A549 (cell line): Measurements from ENCODE around the gene KCNK16. TPM values are rescaled to one million over a fixed set of nuclear protein-coding genes. Genes with fewer than 3 reads are reported as not detected.

Experiments used
- ATAC-seq, 2 experiments: fragments of 200-7000 bp in 1 of 2; fragments of >200 bp in 1 of 2; cut with Nextera tagmentation in 1 of 2; cut with Tn5 transposase in 1 of 2; 3 replicates each; pipeline versions ENCODE4 v1.8.0 to v1.9.1; 2018 to 2020; ENCODE audit warnings: mild to moderate bottlenecking in 1 of 2, moderate library complexity in 1 of 2
- CTCF ChIA-PET: fragments of 300-600 bp; sonication (Branson Sonifier 250); formaldehyde crosslinking; extraction: SDS; loops from one replicate; lab custom pipeline; 2021; ENCODE audit warnings: antibody characterized with exemption, inconsistent platforms; lab: Yijun Ruan, JAX
- POLR2A ChIA-PET: fragments of 350-600 bp; formaldehyde crosslinking; extraction: SDS; loops from one replicate; lab custom pipeline; 2021; ENCODE audit warnings: antibody characterized with exemption, inconsistent platforms; lab: Yijun Ruan, JAX
- DNase-seq, 2 experiments: peaks; one replicate each; pipeline versions ENCODE4 v3.0.0 to v3.0.0-alpha.2; 2011 to 2016; ENCODE audit warnings: low read depth in 1 of 2, low spot score in 1 of 2
- FAIRE-seq: peaks from 2 replicates; lab custom pipeline; 2011; peaks lifted over from hg19 to GRCh38; lab: Jason Lieb, UNC
- H3K27ac ChIP-seq, 2 experiments: fragments of >200 bp; sonication (Bioruptor Twin); formaldehyde crosslinking; 3 replicates each; pipeline ENCODE4 v1.5.1; 2016 to 2017
- H3K4me1 ChIP-seq: fragments of >200 bp; sonication (Bioruptor Twin); formaldehyde crosslinking; 3 replicates; pipeline ENCODE4 v1.6.1; 2016
- H3K4me2 ChIP-seq: fragments of >200 bp; sonication (Bioruptor Twin); formaldehyde crosslinking; 3 replicates; pipeline ENCODE4 v1.6.1; 2016
- H3K4me3 ChIP-seq: fragments of >200 bp; sonication (Bioruptor Twin); formaldehyde crosslinking; 3 replicates; pipeline ENCODE4 v1.5.1; 2016
- H3K9me3 ChIP-seq: fragments of >200 bp; sonication (Bioruptor Twin); formaldehyde crosslinking; 3 replicates; pipeline ENCODE4 v1.6.1; 2016
- CHD4 ChIP-seq: fragments of 200-600 bp; sonication (generic); IDR thresholded peaks from 2 replicates; pipeline ENCODE4 v1.6.1; 2016; ENCODE audit warnings: antibody characterized with exemption, mild to moderate bottlenecking, borderline replicate concordance
- ESRRA ChIP-seq: fragments of 150-350 bp; IDR thresholded peaks from 2 replicates; pipeline ENCODE4 v1.6.1; 2014; ENCODE audit warnings: mild to moderate bottlenecking, low read length, borderline replicate concordance
- HOXA7 ChIP-seq: fragments of 250-450 bp; sonication (Bioruptor Pico); IDR thresholded peaks from 2 replicates; pipeline ENCODE4 v1.5.0; 2020; ENCODE audit warnings: mild to moderate bottlenecking, moderate library complexity
- HOXB5 ChIP-seq: fragments of 250-450 bp; sonication (Bioruptor Pico); IDR thresholded peaks from 2 replicates; pipeline ENCODE4 v1.5.0; 2020; ENCODE audit warnings: mild to moderate bottlenecking, moderate library complexity
- JUN ChIP-seq, 2 experiments: fragments of >200 bp; sonication (Bioruptor Twin); formaldehyde crosslinking; IDR thresholded peaks; 2 replicates in 1 of 2; 3 replicates in 1 of 2; pipeline ENCODE4 v1.6.1; 2016 to 2017
- JUNB ChIP-seq: fragments of >200 bp; sonication (Bioruptor Twin); formaldehyde crosslinking; IDR thresholded peaks from 2 replicates; pipeline ENCODE4 v1.6.1; 2016
- KDM1A ChIP-seq: fragments of 200-600 bp; sonication (generic); IDR thresholded peaks from 2 replicates; pipeline ENCODE4 v1.6.1; 2016; ENCODE audit warnings: low read depth, mild to moderate bottlenecking
- KDM5A ChIP-seq: fragments of 200-600 bp; sonication (generic); IDR thresholded peaks from 2 replicates; pipeline ENCODE4 v1.6.1; 2016; ENCODE audit warnings: antibody characterized with exemption, mild to moderate bottlenecking
- MYC ChIP-seq: IDR thresholded peaks from 2 replicates; pipeline ENCODE4 v1.6.1; 2012; ENCODE audit warnings: mild to moderate bottlenecking, inconsistent platforms, low read length, improper control_type of control experiment, borderline replicate concordance
- PHF8 ChIP-seq: fragments of 200-600 bp; sonication (generic); IDR thresholded peaks from 2 replicates; pipeline ENCODE4 v1.6.1; 2016; ENCODE audit warnings: low read depth, mild to moderate bottlenecking, antibody characterized with exemption, moderate library complexity, borderline replicate concordance
- POLR2A ChIP-seq: IDR thresholded peaks from 2 replicates; pipeline ENCODE4 v1.6.1; 2012; ENCODE audit warnings: mild to moderate bottlenecking, low read length
- RAD21 ChIP-seq, 2 experiments: fragments of >200 bp in 1 of 2; sonication (Bioruptor Twin) in 1 of 2; formaldehyde crosslinking in 1 of 2; IDR thresholded peaks in 1 of 2; conservative IDR thresholded peaks in 1 of 2; 2 replicates in 1 of 2; 3 replicates in 1 of 2; pipeline ENCODE4 v1.6.1; 2012 to 2018; ENCODE audit warnings: inconsistent platforms in 1 of 2
- RARB ChIP-seq: fragments of 250-450 bp; sonication (Bioruptor Pico); IDR thresholded peaks from 2 replicates; pipeline ENCODE4 v1.8.0; 2021; ENCODE audit warnings: mild to moderate bottlenecking, moderate library complexity
- SMC3 ChIP-seq: fragments of >200 bp; sonication (Bioruptor Twin); formaldehyde crosslinking; IDR thresholded peaks from 3 replicates; pipeline ENCODE4 v1.6.1; 2018; ENCODE audit warnings: inconsistent platforms
- TFCP2L1 ChIP-seq: fragments of 250-450 bp; sonication (Bioruptor Pico); IDR thresholded peaks from 2 replicates; pipeline ENCODE4 v1.5.0; 2021; ENCODE audit warnings: mild to moderate bottlenecking
- TP53 ChIP-seq: fragments of 250-450 bp; sonication (Bioruptor Pico); IDR thresholded peaks from 2 replicates; pipeline ENCODE4 v1.5.0; 2021; ENCODE audit warnings: mild to moderate bottlenecking, moderate library complexity
- ZC3H11A ChIP-seq: fragments of 450-650 bp; IDR thresholded peaks from 2 replicates; pipeline ENCODE4 v1.6.1; 2014; ENCODE audit warnings: antibody characterized with exemption, mild to moderate bottlenecking
- ZNF302 ChIP-seq: fragments of 250-450 bp; sonication (Bioruptor Pico); IDR thresholded peaks from 2 replicates; pipeline ENCODE4 v1.9.0; 2021; ENCODE audit warnings: inconsistent platforms, mild to moderate bottlenecking, moderate library complexity
- WGBS: methylation state at CpG from one replicate; pipeline ENCODE4 v1.1.6; 2017; ENCODE audit errors: missing lambda C conversion rate; 5-methylcytosine and 5-hydroxymethylcytosine counted together
- polyA plus RNA-seq, 4 experiments: library from polyadenylated mRNA; depleted of rRNA in 3 of 4; stranded (reverse); fragments of >200 nt; fragmentation: RNase III in 1 of 4; extraction: RNeasy Plus Mini Kit Qiagen cat#74134 plus additional on column Dnase treatment in 1 of 4; gene quantifications; 2 replicates in 3 of 4; 3 replicates in 1 of 4; pipeline ENCODE4 v1.2.3, GENCODE V29; 2011 to 2017
- TF ChIP-seq, protein P1 (sequence below): IDR thresholded peaks from 2 replicates; pipeline ENCODE4 v1.6.1; 2012
- TF ChIP-seq, protein P2 (sequence below): fragments of >200 bp; sonication (Bioruptor Twin); formaldehyde crosslinking; IDR thresholded peaks from 3 replicates; pipeline ENCODE4 v1.5.1; 2016
- TF ChIP-seq, protein P3 (sequence below): IDR thresholded peaks from 2 replicates; pipeline ENCODE4 v1.6.1; 2012
- TF ChIP-seq, protein P4 (sequence below): fragments of 200-600 bp; sonication (generic); IDR thresholded peaks from 2 replicates; pipeline ENCODE4 v1.6.1; 2016; ENCODE audit warnings: antibody characterized with exemption, mild to moderate bottlenecking, moderate library complexity

KCNK16 gene
- polyA plus RNA-seq, 2 of the 4 experiments (the other 2 are of a cell fraction) = not detected

DNA sequence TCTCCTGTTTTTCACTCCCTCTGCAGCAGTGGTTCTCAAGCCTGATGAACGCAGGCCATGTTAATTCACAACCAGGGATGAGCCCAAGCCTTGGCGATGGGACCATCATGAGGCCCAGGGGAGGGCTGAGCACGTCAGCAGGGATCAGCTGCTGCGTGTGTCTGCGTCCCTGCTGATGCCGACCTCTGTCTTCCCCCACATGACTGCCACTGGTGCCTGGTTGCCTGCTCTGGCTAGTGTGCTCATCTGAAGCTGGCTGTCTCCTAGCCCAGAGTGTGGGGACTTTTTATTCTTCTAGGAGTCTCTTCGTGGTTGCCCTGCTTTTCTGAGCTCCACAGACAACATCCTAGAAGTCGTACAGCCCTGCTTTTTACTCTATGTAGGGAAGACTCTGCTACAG is 40.8 kb upstream of the KCNK16 start:
- Histone ChIP-seq H3K9me3 (no peaks in the 10 kb centered on the region), H3K4me2 (no peak overlapping the region), H3K27ac (no peak overlapping the region), H3K4me3 (no peak overlapping the region), H3K4me1 (no peaks in the 10 kb centered on the region)
- no peak for ATAC-seq
- TF ChIP-seq ZNF302 (CRISPR knock-in tag) (no peak), ZC3H11A (no peak), RAD21 (conservative IDR thresholded peaks at IDR 0.05 in 1 of 2, IDR thresholded peaks at IDR 0.05 in 1 of 2) (no peak)
- WGBS = 57% methylated on average over 8 of the region's 8 CpGs
- FAIRE-seq = no peak
- DNase-seq = no peak
- ChIA-PET POLR2A (no interaction called here), CTCF (interaction anchor here (0.7 to 3.5 kb wide), 5 partner anchors 7 to 530 kb away, joined by 3 to 12 read pairs (median 7); partner anchors contain the start of gene DAAM2)

DNA sequence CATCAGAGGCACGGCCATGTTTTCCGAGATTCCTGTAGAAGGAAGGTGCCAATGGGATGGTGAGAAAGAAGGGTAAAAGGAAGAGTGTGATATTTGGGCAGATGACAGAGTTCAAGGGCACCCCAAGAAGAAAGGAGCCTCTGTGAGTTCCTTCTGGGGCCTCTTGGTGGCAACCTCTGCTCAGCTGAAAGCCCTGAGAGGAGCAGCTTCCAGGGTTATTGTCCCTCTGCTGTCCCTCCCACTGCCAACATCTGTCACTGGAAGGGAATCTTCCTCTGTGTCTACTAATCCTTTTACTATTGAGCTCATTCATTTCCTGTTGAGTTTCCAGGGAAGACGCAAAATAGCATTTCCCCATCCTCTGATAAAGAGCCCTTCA is 40.0 kb upstream of the KCNK16 start:
- 33% methylated on average over 3 of the region's 3 CpGs for WGBS
- H3K4me3 ChIP-seq = no peak overlapping the region
- no peak overlapping the region for H3K27ac ChIP-seq
- H3K9me3 ChIP-seq = no peaks in the 10 kb centered on the region
- ChIA-PET POLR2A (no interaction called here), CTCF (interaction anchor here (0.7 to 3.5 kb wide), 12 partner anchors 8 to 761 kb away, joined by 3 to 12 read pairs (median 3); partner anchors contain the start of gene DAAM2)
- no peak for TF ChIP-seq CHD4
- 0 out of 5 replicates have a peak, but pooled peaks of 1 of the 2 experiments have one; percentile 20 for TF ChIP-seq RAD21 (conservative IDR thresholded peaks at IDR 0.05 in 1 of 2, IDR thresholded peaks at IDR 0.05 in 1 of 2)
- peak; percentile 61 to 62; a peak in 4 of 6 replicates for ATAC-seq
- no peak for DNase-seq
- no peak overlapping the region for H3K4me2 ChIP-seq
- no peak for FAIRE-seq
- H3K4me1 ChIP-seq = no peaks in the 10 kb centered on the region

DNA sequence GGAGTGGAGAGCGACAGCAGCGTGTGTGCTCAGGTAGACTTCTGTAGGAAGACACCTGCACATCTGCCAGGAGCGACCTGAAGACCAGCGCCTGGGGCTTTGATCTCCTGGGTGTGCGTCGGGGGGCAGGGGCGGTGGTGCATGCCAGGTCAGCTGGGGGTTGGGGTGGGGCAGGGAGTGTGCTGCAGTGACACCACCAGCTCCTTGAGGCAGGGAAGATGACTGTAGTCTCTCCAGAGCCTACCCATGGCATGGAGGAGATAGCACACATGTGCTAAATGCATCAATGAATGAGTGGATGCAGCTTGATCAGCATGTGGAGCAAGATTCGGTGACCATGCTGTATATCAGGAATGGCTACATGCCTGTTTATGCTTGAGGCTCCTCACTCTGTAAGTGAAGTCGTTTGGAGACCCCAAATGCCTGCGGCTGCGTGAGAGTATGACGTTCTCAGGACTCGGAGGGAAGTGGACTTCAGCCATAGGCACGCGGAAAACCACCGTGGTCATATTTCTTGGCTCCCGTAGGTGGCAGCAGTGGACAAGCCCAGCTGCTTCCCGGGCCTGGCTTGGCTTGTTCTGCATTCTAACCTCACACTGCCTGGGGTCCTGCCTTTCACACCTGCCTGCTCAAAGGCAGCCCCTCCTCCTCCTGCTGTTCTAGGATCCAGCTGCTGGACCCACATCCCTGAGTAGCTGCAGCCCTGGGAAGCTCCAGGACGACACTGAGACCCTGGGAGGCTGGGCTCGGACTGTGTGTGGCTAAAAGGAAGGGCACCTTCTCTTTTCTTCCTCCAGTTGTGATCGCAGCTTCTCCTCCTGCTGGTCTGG is 39.4 kb upstream of the KCNK16 start:
- Histone ChIP-seq H3K4me2 (peak overlapping the region; percentile 62; the same call in 2 of the 3 replicates), H3K4me1 (no peaks in the 10 kb centered on the region), H3K27ac (no peak overlapping the region), H3K9me3 (no peaks in the 10 kb centered on the region), H3K4me3 (no peak overlapping the region)
- peak; percentile 89 to 96 for ATAC-seq
- TF ChIP-seq POLR2A (no peak), RAD21 (conservative IDR thresholded peaks at IDR 0.05 in 1 of 2, IDR thresholded peaks at IDR 0.05 in 1 of 2) (peak; percentile 60 to 72), JUN (IDR thresholded peaks at IDR 0.05) (no peak), CHD4 (no peak), SMC3 (peak; percentile 33; the same call in 2 of the 3 replicates)
- TF ChIP-seq, protein P1, sequence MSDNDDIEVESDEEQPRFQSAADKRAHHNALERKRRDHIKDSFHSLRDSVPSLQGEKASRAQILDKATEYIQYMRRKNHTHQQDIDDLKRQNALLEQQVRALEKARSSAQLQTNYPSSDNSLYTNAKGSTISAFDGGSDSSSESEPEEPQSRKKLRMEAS = no peak
- TF ChIP-seq, protein P2, sequence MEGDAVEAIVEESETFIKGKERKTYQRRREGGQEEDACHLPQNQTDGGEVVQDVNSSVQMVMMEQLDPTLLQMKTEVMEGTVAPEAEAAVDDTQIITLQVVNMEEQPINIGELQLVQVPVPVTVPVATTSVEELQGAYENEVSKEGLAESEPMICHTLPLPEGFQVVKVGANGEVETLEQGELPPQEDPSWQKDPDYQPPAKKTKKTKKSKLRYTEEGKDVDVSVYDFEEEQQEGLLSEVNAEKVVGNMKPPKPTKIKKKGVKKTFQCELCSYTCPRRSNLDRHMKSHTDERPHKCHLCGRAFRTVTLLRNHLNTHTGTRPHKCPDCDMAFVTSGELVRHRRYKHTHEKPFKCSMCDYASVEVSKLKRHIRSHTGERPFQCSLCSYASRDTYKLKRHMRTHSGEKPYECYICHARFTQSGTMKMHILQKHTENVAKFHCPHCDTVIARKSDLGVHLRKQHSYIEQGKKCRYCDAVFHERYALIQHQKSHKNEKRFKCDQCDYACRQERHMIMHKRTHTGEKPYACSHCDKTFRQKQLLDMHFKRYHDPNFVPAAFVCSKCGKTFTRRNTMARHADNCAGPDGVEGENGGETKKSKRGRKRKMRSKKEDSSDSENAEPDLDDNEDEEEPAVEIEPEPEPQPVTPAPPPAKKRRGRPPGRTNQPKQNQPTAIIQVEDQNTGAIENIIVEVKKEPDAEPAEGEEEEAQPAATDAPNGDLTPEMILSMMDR = peak; percentile 45
- DNase-seq = peak; percentile 51 to 53
- no peak for FAIRE-seq
- ChIA-PET POLR2A (no interaction called here), CTCF (interaction anchor here (0.6 to 3.5 kb wide), 14 partner anchors 8 to 1666 kb away, joined by 3 to 12 read pairs (median 3); no protein-coding TSS in a partner anchor)
- 49% methylated on average over 7 of the region's 21 CpGs for whole genome bisulfite sequencing

DNA sequence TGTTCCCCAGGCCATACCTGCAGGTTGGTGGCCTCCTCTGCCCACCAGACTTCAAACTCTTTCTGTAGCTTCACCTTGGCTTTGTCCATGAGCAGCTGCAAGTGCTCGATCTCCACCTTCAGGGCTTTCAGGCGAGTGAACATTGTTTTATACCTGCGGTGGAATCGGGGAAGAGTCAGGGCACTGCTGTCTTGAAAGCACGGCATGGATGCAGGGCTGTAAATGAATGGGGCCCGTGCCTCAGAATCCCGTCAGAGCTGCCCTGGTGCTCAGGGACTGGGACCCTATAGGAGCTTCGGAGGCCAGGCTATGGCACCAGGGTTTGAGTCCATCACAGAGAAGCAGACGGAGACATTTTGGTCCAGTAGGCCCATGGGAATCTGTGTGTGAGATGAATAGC is 37.9 kb upstream of the KCNK16 start:
- ATAC-seq = no peak
- H3K4me3 ChIP-seq = no peak overlapping the region
- ChIA-PET POLR2A (no interaction called here), CTCF (interaction anchor here (1.1 to 1.9 kb wide), 2 partner anchors 41 to 1668 kb away, joined by 3 to 4 read pairs; no protein-coding TSS in a partner anchor)
- H3K4me1 ChIP-seq = no peaks in the 10 kb centered on the region
- no peak overlapping the region for H3K4me2 ChIP-seq
- H3K27ac ChIP-seq = no peak overlapping the region
- H3K9me3 ChIP-seq = no peaks in the 10 kb centered on the region
- no peak for DNase-seq
- 38% methylated on average over 4 of the region's 9 CpGs for WGBS
- no peak for FAIRE-seq
- no peak for TF ChIP-seq HOXB5 (CRISPR knock-in tag)
- TF ChIP-seq ESRRA = no peak
- TF ChIP-seq TFCP2L1 (CRISPR knock-in tag) = no peak
- no peak for TF ChIP-seq PHF8
- TF ChIP-seq, protein P3, sequence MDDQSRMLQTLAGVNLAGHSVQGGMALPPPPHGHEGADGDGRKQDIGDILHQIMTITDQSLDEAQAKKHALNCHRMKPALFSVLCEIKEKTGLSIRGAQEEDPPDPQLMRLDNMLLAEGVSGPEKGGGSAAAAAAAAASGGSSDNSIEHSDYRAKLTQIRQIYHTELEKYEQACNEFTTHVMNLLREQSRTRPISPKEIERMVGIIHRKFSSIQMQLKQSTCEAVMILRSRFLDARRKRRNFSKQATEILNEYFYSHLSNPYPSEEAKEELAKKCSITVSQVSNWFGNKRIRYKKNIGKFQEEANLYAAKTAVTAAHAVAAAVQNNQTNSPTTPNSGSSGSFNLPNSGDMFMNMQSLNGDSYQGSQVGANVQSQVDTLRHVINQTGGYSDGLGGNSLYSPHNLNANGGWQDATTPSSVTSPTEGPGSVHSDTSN = no peak
- no peak for TF ChIP-seq RARB (CRISPR knock-in tag)
- no peak for TF ChIP-seq MYC
- no peak for TF ChIP-seq JUNB
- no peak for TF ChIP-seq KDM5A
- TF ChIP-seq HOXA7 (CRISPR knock-in tag) = no peak
- TF ChIP-seq KDM1A = no peak
- TF ChIP-seq JUN (IDR thresholded peaks at IDR 0.05) = no peak
- TF ChIP-seq, protein P4, sequence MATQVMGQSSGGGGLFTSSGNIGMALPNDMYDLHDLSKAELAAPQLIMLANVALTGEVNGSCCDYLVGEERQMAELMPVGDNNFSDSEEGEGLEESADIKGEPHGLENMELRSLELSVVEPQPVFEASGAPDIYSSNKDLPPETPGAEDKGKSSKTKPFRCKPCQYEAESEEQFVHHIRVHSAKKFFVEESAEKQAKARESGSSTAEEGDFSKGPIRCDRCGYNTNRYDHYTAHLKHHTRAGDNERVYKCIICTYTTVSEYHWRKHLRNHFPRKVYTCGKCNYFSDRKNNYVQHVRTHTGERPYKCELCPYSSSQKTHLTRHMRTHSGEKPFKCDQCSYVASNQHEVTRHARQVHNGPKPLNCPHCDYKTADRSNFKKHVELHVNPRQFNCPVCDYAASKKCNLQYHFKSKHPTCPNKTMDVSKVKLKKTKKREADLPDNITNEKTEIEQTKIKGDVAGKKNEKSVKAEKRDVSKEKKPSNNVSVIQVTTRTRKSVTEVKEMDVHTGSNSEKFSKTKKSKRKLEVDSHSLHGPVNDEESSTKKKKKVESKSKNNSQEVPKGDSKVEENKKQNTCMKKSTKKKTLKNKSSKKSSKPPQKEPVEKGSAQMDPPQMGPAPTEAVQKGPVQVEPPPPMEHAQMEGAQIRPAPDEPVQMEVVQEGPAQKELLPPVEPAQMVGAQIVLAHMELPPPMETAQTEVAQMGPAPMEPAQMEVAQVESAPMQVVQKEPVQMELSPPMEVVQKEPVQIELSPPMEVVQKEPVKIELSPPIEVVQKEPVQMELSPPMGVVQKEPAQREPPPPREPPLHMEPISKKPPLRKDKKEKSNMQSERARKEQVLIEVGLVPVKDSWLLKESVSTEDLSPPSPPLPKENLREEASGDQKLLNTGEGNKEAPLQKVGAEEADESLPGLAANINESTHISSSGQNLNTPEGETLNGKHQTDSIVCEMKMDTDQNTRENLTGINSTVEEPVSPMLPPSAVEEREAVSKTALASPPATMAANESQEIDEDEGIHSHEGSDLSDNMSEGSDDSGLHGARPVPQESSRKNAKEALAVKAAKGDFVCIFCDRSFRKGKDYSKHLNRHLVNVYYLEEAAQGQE = no peak
- TF ChIP-seq TP53 (CRISPR knock-in tag) = no peak
